Activated CD4-positive, alpha-beta T cell treated with anti-CD3 and anti-CD28 coated beads, Interleukin-2, amount 50 U/mL, for 48 hours (primary cell): Measurements from ENCODE around the gene HHATL.

Source experiments
- DNase-seq, 2 experiments: peaks; one replicate each; pipeline ENCODE4 v3.0.0-alpha.2; 2020

HHATL gene

GRCh38 chr3:42697289-42698051 lies 5.1 kb downstream of the HHATL start:
- DNase-seq: no peak

GRCh38 chr3:42696356-42697288 lies 6.0 kb downstream of the HHATL start:
- no peak for DNase-seq

DNA sequence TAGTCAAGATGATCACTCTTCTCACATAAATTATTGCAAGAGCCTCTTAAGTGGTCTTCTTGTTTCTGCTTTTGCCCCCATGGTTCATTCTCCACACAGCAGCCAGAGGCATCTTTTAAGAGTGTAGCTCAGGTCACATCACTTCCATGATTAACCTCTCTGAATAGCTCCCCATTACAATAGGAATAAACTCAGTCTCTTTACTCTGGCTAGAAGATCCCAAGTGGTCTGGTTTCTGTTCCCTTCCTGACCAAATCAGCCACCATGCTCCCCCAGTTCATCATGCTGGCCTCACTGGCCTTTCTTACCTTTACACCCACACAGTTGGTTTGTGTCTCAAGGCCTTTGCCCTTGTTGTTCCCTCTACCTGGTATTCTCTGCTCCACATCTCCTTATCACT lies 8.2 kb downstream of the HHATL start:
- no peak for DNase-seq

- DNase-seq: no peak
These were observed 9.1 kb downstream of the HHATL start for GRCh38 chr3:42693530-42693930.

DNA sequence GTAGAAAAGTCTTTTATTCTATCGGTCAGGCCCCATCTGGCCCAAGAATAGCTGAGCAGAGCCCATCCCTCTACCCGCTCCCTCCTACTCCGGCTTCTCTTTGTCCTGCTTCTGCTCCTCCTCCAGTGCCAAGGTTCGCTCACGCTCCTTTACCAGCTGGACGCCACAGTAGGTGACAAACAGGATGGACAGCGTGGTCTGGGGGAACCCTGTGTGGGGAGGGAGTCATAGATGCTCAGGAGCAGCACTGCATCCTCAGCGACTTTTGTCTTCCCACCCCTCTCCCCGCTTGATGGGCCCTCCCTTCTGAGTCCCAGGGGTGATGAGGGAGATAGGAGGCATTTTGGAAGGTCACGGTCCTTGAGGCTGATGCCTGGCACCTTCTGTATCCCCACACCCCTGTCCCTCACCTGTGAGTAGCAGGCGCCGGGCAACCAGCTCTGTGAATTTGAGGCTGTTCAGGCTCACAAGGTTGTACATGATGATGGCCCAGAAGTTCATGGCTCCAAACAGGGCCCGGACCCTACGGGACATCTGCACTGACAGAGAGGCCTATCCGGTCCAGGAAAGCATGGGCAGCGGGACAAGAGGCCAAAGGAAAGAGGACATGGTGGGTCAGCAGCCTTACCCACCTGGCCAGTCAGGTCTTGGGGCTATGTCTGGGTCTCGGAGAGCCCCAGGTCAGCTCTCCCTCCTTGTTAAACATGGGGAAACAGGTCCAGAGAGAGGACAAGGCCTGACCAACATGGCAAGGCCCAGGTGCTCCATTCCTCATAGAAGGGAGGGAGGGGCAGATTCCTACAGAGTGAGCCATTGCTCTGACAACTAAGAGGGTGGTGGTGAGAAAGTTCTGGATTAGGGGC lies 9.7 kb downstream of the HHATL start:
- no peak for DNase-seq

DNA sequence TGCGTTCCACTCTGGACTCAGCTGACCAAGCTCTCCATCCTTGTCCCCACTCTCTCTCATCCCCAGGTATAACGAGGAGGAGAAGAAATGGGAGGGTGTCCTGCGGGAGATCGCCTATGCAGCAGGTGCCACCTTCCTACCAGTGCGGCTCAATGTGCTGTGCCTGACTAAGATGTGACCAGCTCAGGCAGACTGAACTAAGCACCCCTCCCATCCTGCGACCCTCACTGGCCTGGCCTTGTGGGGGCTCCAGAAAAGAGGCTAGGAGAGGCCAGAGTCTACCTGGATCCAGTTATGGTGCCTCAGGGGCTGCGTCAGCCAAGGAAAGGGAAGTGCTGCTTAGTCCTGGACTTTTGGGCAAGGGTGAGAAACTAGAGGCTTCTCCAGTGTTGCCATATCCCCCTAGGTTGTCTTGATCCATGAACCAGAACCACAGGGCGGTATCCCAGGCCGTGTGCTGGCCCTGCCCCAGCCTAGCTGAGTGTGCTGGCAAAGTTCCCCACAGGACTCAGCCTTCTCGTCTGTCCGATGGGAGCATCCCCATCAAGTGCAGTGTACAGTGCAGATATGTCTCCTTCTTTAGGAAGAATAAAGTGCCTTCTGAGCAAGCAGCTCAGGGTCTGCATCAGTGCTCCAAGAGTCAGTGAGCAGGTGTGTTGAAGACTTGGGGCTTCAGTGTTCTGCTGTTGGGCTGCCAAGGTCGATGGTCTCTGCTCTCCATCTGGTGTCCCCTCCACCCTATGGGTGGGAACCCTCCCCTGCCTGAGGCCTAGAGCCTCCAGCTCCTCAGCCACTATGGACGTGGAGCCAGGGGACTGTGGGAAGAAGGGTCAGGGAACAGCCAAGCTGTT lies 10.6 kb downstream of the HHATL start:
- DNase-seq: no peak

DNA sequence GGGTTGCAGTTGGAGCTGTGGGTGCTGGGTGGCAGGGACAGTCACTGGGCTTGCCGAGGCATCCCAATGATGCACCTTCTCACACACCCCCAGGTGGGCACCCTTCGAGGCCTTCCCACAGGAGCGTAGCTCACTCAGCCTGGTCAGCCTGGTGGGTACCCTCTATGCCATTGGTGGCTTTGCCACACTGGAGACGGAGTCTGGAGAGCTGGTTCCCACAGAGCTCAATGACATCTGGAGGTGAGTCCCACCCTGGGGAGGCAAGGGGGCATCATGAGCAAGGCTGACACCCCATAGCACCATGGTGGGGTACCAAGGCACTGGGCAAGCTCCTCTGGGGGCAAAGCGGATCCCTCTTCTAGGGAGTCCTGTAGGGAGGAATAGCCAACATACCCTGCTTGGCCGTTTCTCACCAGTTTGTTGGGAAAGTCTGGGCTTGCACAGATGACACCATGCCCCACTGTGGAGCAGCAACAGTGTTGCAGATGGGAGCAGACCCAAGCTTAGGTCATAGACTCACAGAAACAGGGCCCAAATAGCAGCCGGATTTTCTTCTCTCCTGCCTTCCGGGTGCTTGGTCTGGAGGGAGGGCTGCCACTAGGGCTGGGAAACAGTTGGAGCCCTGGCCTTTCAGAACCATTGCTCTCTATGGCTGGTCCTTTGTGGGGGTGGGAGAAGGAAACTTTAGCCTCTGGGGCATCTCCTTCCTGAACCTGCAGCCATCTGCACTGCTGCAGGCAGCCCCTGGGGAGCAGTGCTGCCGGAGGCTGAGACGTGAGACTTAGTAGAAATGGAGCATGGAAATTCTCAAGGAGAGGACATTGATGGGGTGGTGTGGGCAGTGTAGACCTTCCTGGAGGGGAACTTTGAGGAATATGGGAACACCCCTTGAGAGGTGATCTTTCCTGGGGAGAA lies 11.6 kb downstream of the HHATL start:
- DNase-seq: no peak

DNA sequence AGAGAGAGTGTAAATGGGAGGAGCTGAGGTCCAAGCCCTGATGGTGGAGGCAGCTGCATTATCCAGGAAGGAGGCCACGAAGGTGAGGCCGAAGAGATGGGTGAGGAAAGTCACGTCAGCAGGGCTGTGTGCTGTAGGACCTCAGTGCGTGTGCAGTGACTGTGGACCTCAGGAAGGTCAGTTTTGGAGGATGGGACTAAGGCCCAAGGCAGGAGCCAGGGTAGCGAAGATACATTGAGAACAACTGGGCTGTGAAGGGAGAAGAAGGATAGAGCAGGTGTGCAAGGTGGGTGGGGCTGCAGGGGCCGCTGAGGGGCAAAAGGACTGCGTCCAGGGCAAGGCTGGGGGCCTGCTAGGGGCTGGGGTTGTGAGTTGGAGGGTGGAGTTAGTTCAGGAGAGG lies 12.4 kb downstream of the HHATL start:
- no peak for DNase-seq

DNA sequence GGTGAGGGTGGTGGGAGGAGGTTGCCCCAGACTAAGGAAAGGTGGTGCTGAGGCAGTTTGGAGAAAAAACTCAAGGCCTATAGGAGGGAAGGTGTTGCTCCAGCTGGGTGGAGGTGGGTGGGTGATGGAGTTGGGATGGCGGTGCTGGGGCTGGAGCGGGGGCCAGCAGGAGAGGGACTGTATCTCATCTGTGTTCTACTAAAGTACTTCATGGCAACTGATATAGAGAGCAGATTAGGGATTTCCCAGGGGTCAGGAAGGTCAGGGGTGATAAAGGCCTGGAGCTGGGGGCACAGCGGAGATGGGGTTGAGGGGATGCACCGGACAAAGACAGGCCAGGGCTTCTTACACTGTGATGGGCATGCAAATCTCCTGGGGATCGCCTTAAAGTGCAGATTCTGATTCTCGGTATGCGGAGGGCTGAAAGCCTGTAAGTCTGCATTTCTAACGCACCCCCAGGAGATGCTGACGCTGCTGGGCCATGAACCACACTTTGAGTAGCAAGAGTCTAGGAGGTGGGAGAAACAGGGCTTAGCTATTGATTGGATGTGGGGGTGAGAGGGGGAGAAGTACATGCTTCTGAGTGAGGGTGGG lies 13.1 kb downstream of the HHATL start:
- no peak for DNase-seq

DNA sequence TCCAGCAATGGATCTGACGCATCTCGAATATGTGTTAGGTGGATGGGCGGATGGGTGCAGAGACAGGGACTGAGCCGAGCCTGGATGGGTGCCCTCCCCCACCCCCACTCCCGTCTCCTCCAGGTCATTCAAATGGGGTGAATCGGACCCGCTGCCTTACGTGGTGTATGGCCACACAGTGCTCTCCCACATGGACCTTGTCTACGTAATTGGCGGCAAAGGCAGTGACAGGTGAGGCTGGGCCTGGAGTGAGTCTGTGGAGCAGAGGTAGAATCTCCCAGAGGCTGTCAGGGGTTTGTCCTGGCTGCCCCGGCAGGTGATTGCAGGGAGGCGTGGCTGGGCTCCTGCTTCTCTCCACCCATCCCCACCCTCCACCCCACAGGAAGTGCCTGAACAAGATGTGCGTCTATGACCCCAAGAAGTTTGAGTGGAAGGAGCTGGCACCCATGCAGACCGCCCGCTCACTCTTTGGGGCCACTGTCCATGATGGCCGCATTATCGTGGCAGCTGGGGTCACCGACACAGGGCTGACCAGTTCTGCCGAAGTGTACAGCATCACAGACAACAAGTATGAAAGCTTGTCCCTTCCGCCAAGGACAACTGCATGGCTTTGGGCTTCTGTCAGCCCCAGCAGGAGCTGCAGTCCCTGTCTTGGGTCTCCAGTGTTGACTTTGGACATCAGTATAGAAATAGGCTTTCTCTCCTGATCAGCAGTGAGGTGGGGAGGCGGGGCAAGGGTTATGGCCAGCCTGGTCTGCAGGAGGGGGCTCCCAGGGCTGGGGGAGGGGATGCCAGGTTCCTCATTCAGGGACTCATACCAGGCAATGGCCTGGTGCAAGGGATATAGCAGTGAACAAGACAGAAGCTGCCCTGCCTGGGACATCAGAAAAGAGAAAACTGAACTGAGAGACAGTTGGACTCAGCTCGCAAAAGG lies 13.8 kb downstream of the HHATL start:
- no peak for DNase-seq

DNA sequence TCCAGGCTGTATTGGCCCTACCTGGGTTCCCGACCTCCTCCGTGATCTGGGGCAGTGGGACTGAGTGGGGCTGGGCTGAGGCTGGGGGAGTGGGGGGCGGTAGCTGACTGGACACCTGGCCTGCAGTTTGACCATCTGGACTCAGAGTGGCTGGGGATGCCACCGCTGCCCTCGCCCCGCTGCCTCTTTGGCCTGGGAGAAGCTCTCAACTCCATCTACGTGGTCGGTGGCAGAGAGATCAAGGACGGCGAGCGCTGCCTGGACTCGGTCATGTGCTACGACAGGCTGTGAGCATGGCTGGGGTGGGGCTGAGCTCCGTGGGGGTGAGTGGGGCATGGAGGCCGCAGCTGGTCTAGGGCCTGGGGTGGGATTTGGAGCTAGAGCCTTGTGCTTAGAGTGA lies 14.6 kb downstream of the HHATL start:
- DNase-seq: no peak

- no peak for DNase-seq
These were observed 15.6 kb downstream of the HHATL start for GRCh38 chr3:42686832-42687650.

DNA sequence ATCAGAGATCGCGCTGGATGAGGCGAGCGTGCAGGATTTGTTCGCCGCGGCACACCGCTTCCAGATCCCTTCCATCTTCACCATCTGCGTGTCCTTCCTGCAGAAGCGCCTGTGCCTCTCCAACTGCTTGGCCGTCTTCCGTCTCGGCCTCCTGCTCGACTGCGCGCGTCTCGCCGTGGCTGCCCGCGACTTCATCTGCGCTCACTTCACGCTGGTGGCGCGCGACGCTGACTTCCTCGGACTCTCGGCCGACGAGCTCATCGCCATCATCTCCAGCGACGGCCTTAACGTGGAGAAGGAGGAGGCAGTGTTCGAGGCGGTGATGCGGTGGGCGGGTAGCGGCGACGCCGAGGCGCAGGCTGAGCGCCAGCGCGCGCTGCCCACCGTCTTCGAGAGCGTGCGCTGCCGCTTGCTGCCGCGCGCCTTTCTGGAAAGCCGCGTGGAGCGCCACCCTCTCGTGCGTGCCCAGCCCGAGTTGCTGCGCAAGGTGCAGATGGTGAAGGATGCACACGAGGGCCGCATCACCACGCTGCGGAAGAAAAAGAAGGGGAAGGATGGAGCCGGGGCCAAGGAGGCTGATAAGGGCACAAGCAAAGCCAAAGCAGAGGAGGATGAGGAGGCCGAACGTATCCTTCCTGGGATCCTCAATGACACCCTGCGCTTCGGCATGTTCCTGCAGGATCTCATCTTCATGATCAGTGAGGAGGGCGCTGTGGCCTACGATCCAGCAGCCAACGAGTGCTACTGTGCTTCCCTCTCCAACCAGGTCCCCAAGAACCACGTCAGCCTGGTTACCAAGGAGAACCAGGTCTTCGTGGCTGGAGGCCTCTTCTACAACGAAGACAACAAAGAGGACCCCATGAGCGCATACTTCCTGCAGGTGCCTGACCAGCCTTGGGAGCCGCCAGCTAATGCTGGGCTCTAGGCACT lies 16.4 kb downstream of the HHATL start:
- DNase-seq: no peak

DNA sequence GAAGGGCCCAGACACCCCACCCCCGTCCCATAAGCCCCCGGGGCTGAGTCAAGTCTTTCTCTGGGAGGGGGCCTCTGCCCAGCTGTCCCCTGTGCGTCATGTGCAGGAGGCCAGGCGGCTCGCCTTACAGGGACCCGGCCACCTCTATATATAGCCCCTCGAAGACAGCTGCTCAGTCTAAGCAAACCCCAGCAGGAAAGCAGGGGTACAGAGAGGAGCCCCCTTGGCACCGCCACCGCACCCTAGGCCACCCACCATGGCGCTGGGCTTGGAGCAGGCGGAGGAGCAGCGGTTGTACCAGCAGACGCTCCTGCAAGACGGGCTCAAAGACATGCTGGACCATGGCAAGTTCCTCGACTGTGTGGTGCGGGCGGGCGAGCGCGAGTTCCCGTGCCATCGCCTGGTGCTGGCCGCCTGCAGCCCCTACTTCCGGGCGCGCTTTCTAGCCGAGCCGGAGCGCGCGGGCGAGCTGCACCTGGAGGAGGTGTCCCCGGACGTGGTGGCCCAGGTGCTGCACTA lies 17.2 kb downstream of the HHATL start, which contains the start of gene KLHL40:
KLHL40 (plus strand) TSS at position 175 of the 519 bp plus-strand sequence; CDS start at position 257, 82 bp downstream.
- DNase-seq: no peak

- DNase-seq: no peak
These were observed 17.8 kb downstream of the HHATL start for GRCh38 chr3:42684632-42685362.
